Stimulated activated CD8-positive, alpha-beta memory T cell treated with anti-CD3 and anti-CD28 coated beads, Interleukin-7, amount 100 ng/mL, for 48 hours (primary cell): ENCODE measurements around the gene PARD3.
"Not testable (repeated sequence)": the region's sequence is repeated elsewhere in the genome, so short reads cannot be mapped to it uniquely, and the experiment has no call there.

ENCODE experiments used
- DNase-seq, 2 donors: peaks; one replicate each; pipeline ENCODE4 v3.0.0-alpha.2; 2020; ENCODE audit warnings: low read depth in 1 of 2; ENCODE audit errors: extremely low read depth in 1 of 2

The PARD3 gene

GRCh38 chr10:34369120-34369519 is 446.0 kb downstream of the PARD3 start:
- DNase-seq: no peak

DNA sequence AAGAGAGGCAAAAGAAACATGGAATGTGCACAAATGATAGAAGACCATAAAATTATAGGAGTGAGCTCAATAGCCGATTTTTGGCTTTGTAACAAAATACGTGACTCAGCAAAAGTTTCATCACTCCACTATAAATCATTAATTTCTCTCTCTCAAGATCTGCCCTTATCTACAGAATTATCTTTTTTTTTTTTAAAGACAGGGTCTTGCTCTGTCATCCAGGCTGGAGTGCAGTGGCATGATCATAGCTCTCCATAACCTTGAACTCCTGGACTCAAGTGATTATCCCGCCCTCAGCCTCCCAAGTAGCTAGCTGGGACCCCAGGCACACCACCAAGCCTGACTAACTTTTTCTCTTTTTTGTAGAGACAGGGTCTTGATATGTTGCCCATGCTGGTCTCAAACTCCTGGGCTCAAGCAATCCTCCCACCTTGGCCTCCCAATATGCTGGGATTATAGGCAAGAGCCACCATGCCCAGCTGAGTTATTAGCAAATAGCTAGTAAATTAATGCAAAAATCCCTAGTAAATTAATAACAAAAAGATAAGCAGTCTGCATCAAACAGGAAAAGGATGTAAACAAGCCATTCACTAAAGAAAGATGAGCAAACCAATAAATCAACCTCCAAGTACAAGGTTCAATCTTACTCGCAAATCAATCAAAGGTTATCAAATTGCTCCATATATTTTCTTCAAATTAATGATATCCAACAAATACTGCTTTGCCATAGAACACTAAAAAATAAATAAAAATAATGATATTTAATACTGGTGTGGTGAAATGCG is 450.7 kb downstream of the PARD3 start:
- no peak for DNase-seq

DNA sequence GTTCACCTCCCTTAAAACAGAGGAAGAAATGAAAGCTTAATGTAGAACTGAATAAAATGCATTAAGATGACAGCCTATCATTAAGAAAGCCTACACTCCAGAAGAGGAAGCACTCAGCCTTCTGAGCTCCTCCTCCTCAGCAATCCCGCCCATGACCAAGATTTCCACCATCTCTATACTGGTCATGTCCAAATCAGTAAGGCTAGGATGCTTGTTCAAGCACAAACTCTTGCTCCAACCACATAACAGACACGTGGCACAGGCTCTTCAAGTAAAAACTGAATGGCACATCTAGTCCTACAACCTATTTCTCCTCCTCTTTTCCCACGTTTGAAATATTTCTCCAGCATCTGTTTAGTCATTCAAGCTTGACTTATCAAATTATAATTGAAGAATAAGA is 454.1 kb downstream of the PARD3 start:
- DNase-seq: no peak

GRCh38 chr10:34359435-34359813 is 455.7 kb downstream of the PARD3 start:
- DNase-seq: no peak

DNA sequence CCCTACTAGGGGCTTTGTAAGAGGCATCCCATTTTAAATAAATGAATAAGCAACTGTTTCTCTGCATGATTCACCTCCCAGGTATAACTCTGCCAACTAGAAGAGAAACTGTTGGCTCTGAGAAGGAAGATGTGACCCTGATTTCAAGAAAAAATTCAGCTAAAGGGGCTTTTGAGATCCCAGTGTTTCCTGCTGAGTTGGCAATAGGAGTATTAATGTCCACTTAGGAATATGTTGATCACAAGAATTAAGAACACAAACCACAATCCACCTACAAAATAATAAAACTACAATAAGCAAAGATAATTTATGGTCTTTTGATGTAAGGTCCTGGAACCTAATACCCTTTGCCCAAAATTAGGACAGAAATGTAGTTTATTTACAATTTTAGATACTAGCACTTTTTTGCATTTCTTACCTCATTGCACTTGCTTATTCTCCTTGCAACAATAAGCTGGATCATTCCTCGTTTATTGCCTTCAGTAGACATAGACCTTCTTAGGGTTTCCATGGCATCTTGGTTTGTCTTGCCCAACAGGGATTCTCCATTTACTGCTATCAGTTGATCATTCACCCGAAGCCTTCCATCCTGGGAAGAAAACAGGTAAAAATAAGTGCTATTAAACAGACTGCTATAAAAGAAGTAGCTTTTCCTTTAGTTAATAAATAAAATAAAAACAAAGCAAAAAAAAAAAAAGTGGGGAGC is 456.2 kb downstream of the PARD3 start:
- no peak for DNase-seq

DNA sequence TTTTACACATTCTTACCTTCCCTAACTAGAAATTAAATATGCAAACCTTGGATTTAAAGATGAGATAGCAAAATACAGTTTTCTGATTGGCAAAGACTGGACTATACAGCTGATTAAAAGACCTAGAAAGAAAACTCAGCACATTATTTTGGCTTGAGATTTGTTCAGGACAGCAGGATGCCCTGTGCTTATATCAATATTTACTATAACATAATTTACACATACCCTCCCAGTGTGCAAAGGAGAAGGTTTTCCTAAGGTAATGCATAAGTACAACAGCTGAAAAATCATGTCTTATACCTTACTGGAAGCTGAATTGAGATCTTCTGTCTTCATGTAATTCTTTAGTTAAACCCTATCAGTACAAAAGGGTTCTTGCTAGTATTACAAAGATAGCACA is 458.6 kb downstream of the PARD3 start:
- no peak for DNase-seq

DNA sequence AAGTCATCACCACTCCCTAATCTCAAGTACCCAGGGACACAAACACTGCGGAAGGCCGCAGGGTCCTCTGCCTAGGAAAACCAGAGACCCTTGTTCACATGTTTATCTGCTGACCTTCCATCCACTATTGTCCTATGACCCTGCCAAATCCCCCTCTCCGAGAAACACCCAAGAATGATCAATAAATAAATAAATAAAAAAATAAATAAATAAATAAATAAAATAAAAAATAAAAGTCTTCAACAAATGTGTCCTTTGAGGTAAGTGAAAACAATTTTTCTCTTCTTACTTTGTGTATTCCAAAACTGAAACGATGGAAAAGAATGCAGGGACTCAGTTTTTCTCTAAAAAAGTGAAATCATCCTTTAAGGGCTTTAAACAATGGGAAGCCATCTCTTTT is 461.6 kb downstream of the PARD3 start:
- DNase-seq: not testable (repeated sequence)

DNA sequence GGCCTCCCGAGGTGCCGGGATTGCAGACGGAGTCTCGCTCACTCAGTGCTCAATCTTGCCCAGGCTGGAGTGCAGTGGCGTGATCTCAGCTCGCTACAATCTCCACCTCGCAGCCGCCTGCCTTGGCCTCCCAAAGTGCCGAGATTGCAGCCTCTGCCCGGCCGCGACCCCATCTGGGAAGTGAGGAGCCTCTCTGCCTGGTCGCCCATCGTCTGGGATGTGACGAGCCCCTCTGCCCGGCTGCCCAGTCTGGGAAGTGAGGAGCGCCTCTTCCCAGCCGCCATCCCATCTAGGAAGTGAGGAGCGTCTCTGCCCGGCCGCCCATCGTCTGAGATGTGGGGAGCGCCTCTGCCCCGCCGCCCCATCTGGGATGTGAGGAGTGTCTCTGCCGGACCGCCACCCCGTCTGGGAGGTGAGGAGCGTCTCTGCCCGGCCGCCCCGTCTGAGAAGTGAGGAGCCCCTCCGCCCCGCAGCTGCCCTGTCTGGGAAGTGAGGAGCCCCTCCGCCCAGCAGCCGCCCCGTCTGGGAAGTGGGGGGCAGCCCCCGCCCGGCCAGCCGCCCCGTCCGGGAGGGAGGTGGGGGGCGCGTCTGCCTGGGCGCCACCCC is 462.4 kb downstream of the PARD3 start:
- DNase-seq: not testable (repeated sequence)

- no peak for DNase-seq
Observed at GRCh38 chr10:34351161-34351560, 463.9 kb downstream of the PARD3 start.

- DNase-seq: no peak
Observed at GRCh38 chr10:34348917-34349485, 466.1 kb downstream of the PARD3 start.

GRCh38 chr10:34348021-34348420 is 467.1 kb downstream of the PARD3 start:
- DNase-seq: no peak

DNA sequence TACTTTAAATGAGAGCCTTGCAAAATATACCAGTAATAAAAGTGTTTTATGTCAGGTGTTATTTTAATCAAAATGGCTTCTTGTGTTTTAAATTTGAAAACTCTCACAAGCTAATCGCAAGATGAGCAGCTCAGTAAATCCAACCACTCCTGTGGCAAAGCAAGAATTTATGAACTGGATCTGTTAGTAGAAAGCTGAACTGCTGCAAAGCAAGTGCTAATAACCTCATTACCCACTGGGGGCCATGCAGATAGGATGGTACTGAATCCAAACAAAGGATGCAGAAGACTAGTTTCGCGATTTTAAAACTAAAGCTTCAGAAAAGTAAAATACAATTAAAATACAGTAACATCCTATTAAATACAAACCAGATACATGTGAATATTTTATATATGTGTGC is 468.0 kb downstream of the PARD3 start:
- no peak for DNase-seq

GRCh38 chr10:34346516-34347100 is 468.5 kb downstream of the PARD3 start:
- DNase-seq: no peak

- no peak for DNase-seq
Observed at GRCh38 chr10:34345383-34345782, 469.7 kb downstream of the PARD3 start.

DNA sequence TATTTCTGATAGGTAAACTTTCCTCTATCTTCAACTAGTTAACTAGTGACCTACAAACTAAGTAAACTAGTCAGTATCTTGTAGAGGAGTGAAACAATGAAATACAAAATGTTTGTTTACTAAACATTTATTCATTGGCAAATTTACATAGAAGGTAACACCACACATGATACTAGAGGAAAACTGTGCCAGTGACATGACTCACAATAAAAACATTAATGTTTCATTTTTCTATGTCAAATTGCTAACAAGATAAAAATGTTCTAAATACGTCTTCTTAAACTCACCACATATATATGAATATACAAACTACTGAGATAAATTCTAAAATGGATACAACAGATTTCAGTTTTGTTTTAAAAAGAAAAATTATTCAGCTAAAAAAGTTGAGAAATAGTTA is 471.3 kb downstream of the PARD3 start:
- DNase-seq: no peak

DNA sequence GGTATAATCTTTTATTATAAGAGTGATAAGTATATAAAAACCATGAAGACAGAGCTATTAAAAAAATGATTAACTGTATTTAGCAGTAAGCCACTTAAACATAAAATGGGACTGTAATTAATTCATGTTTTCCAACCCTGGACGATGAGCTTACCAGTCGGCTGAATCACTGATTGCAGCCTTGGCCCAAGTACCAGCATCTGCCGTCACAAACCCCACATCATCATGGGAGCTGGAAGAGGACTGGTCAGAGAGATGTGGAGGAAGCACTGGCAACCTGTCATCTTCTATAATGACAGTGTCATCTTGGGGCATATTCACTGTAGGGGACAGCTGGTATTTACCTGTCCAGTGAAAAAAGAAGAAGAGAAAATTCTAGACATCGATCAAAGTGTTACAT is 473.6 kb downstream of the PARD3 start:
- no peak for DNase-seq

DNA sequence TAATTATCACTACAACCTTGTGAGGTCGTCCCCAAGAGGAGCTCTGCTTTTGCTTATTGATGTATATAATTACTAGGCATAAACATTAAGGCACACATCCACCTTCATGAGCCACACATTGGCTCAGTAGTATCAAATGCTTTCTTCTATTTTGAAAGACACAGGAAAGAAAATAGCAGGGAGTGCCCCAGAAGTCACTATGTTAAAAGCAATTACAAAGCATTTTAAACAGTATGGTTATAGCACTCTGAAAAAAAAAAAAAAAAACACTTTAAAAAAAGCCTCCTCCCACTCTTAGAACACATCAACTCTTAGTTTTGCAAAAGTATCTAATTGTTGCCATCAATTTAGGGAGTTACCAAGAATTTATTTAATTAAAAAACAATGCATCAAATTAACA is 474.2 kb downstream of the PARD3 start:
- DNase-seq: no peak

DNA sequence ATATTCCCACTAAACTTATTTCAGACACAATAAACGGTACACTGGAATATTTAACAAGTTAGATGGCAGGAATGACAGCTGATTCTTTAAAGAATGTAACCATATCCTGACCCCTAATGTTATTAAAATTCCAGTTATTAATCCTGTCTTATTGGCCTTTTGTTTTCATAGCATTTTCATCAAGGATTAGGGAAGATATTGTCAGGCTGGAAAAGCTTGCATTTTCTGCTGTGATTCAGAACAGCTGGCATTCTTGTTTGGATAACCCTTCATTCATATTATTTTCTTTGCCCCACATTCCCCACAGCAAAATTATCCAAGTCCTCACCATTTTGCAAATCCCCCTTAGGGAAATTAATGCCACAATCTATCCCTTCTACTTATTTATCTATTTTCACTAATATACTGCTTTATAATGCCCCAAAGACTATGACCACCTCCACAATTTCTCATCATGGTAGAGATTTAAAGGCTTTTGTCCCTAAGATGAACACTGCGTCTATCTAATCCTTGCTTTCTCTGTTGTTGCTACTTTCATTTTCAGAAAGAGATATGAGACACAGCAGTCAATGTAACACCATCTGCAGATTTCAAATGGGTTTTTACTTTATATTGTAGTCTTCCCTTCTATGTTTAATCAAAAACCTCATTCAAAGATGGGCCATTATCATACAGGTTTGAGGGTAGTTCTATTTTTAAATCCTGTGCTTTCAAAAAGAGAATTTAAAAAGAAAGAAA is 475.1 kb downstream of the PARD3 start:
- no peak for DNase-seq

DNA sequence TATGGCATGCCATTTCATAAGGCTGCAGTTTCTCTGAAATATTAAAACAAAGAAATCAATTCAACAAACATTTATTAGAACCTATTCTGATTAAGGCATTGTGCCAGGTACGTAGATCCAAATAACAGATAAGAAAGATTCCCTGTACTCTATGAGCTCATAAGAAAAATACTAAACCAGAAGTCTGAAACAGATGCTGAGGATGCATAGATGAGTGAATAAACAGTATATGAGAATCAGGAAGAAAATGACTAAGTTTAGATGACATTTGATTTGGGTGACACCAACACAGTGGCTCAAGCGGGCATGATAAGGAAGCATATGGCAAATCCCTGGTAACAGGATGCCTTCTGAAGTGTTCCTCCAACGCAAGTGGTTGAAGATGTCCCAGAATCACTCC is 477.2 kb downstream of the PARD3 start:
- DNase-seq: no peak

DNA sequence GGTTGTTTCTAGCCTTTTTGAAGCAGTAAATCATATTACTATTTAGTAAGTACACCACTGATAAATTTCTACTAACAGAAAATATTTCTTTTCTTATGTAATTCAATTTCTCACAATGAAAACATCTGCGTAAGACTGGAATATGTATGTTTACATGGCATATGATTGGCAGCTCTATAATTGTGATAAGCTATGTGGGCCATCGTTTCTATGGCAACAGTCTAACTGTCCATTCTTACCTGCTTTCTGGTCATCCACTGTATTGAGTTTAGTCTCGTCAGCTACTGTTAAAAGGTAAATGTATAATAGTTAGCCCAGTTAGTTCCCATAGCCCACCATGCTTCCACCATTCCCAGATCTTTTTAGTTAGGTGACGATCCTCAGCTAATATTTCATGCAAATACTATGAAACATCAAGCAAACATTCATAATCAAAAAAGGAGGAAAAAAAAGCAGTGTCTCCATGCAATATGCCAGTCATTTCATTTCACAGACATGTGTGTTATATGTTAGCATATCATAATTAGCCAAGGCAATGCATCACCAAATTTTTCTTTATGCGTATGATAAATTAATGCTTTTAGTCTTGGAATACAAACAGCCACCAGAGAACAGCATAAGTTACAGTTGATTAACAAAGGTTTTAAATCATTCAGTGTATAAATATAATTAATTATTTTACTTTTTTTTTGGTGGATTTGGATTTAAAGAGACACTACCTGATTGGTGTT is 479.0 kb downstream of the PARD3 start:
- no peak for DNase-seq
